Naive B cell (primary cell): ENCODE data around the gene GNB2. TPM values are rescaled to one million over a fixed set of nuclear protein-coding genes. Genes with fewer than 3 reads are reported as not detected.
A peak's percentile ranks its signal among the peaks of the same experiment; 100 is the strongest.

Experiments
- ATAC-seq, 2 donors: fragments of 150-1000 bp; cut with Tn5 transposase; 2 replicates each; pipeline ENCODE4 v1.10.0; 2021; ENCODE audit warnings: low read depth in 2 of 2, mild to moderate bottlenecking in 2 of 2, moderate library complexity in 2 of 2
- DNase-seq: peaks from one replicate; pipeline ENCODE4 v3.0.0; 2022
- H3K27ac Mint-ChIP-seq, 6 donors: one replicate each; pipeline ENCODE4 v1.8.0; 2020 to 2022; ENCODE audit warnings: mild to moderate bottlenecking in 6 of 6, mixed read lengths in 6 of 6, moderate library complexity in 5 of 6, inconsistent platforms in 2 of 6
- H3K27me3 Mint-ChIP-seq, 3 donors: one replicate each; pipeline ENCODE4 v1.8.0; 2021 to 2022; ENCODE audit warnings: mixed read lengths in 3 of 3, mild to moderate bottlenecking in 1 of 3
- H3K36me3 Mint-ChIP-seq, 2 donors: one replicate each; pipeline ENCODE4 v1.8.0; 2020 to 2022; ENCODE audit warnings: mixed read lengths in 2 of 2, inconsistent platforms in 1 of 2, mild to moderate bottlenecking in 1 of 2
- H3K4me1 Mint-ChIP-seq, 3 donors: one replicate each; pipeline ENCODE4 v1.8.0; 2020 to 2022; ENCODE audit warnings: mixed read lengths in 3 of 3, inconsistent platforms in 1 of 3, mild to moderate bottlenecking in 1 of 3, moderate library complexity in 1 of 3
- H3K4me3 Mint-ChIP-seq, 8 donors: one replicate each; pipeline ENCODE4 v1.8.0; 2020 to 2022; ENCODE audit warnings: mild to moderate bottlenecking in 8 of 8, mixed read lengths in 8 of 8, moderate library complexity in 8 of 8, inconsistent platforms in 2 of 8
- H3K9me3 Mint-ChIP-seq, 7 donors: one replicate each; pipeline ENCODE4 v1.8.0; 2020 to 2022; ENCODE audit warnings: mixed read lengths in 7 of 7, mild to moderate bottlenecking in 5 of 7, inconsistent platforms in 2 of 7, moderate library complexity in 1 of 7
- polyA plus RNA-seq, 6 donors: library from polyadenylated mRNA; unstranded; fragments of 300-500 nt; fragmentation: Illumina TruSeq; gene quantifications; one replicate each; pipeline ENCODE4 v1.2.3, GENCODE V29; 2021; ENCODE audit warnings: low read depth in 6 of 6

Gene GNB2
- 10 to 100 TPM; 46.2 to 65.4 (median 56.2) TPM for polyA plus RNA-seq

- Mint-ChIP-seq H3K9me3 (no peaks in the 10 kb centered on the region), H3K4me1 (peaks cover 11 to 31% (median 17%) of the 10 kb centered on the region in 3 donors), H3K36me3 (no peaks in the 10 kb centered on the region), H3K27ac (peak within 1 kb of the TSS; percentile 70 to 98 (median 96)), H3K4me3 (peak within 1 kb of the TSS; percentile 91 to 100 (median 96)), H3K27me3 (no peaks in the 10 kb centered on the region)
- ATAC-seq (peak; percentile 34 to 47), DNase-seq (peak; percentile 95)
Measured at GRCh38 chr7:100673302-100673941, at the start of gene GNB2. TSS of gene GNB2 (plus strand) at chr7:100673740. CDS start at chr7:100676266, 2,526 bp downstream.

GRCh38 chr7:100623951-100624824, 49.4 kb upstream of the GNB2 start:
- peak overlapping the region in 1 of 8 donors; percentile 15 for H3K4me3 Mint-ChIP-seq
- H3K9me3 Mint-ChIP-seq = no peaks in the 10 kb centered on the region
- peaks cover 0 to 19% (median 8%) of the 10 kb centered on the region in 3 donors for H3K4me1 Mint-ChIP-seq
- DNase-seq = no peak
- ATAC-seq = no peak
- peak overlapping the region in 1 of 6 donors; percentile 16 for H3K27ac Mint-ChIP-seq
- no peaks in the 10 kb centered on the region for H3K36me3 Mint-ChIP-seq
- H3K27me3 Mint-ChIP-seq = no peaks in the 10 kb centered on the region

GRCh38 chr7:100626055-100626454, 47.5 kb upstream of the GNB2 start:
- H3K4me3 Mint-ChIP-seq = peak overlapping the region in 7 of 8 donors; percentile 76 to 86 (median 77)
- peaks cover 0 to 25% (median 13%) of the 10 kb centered on the region in 3 donors for H3K4me1 Mint-ChIP-seq
- H3K27me3 Mint-ChIP-seq = no peaks in the 10 kb centered on the region
- H3K9me3 Mint-ChIP-seq = no peaks in the 10 kb centered on the region
- H3K27ac Mint-ChIP-seq = peak overlapping the region in 1 of 6 donors; percentile 16
- DNase-seq (no peak), ATAC-seq (no peak)
- H3K36me3 Mint-ChIP-seq = no peaks in the 10 kb centered on the region

GRCh38 chr7:100626530-100627237, 46.9 kb upstream of the GNB2 start:
- Mint-ChIP-seq H3K27ac (no peak overlapping the region), H3K9me3 (no peaks in the 10 kb centered on the region), H3K4me1 (peaks cover 0 to 25% (median 15%) of the 10 kb centered on the region in 3 donors), H3K4me3 (peak overlapping the region in 7 of 8 donors; percentile 76 to 86 (median 77)), H3K36me3 (no peaks in the 10 kb centered on the region), H3K27me3 (no peaks in the 10 kb centered on the region)
- peak; percentile 94 to 96 for ATAC-seq
- DNase-seq = peak; percentile 53

- peak overlapping the region in 1 of 6 donors; percentile 39 for H3K27ac Mint-ChIP-seq
- peak overlapping the region in 5 of 8 donors; percentile 28 to 86 (median 65) for H3K4me3 Mint-ChIP-seq
- no peaks in the 10 kb centered on the region for H3K27me3 Mint-ChIP-seq
- H3K9me3 Mint-ChIP-seq = no peaks in the 10 kb centered on the region
- no peaks in the 10 kb centered on the region for H3K36me3 Mint-ChIP-seq
- peaks cover 3 to 25% (median 17%) of the 10 kb centered on the region in 3 donors for H3K4me1 Mint-ChIP-seq
- DNase-seq (no peak), ATAC-seq (no peak)
Measured at GRCh38 chr7:100627238-100627549, 46.3 kb upstream of the GNB2 start.

- no peaks in the 10 kb centered on the region for H3K27me3 Mint-ChIP-seq
- peak overlapping the region in 1 of 8 donors; percentile 3 for H3K4me3 Mint-ChIP-seq
- H3K27ac Mint-ChIP-seq = no peak overlapping the region
- DNase-seq (no peak), ATAC-seq (no peak)
- peaks cover 20 to 33% (median 31%) of the 10 kb centered on the region in 3 donors for H3K4me1 Mint-ChIP-seq
- H3K36me3 Mint-ChIP-seq = no peaks in the 10 kb centered on the region
- H3K9me3 Mint-ChIP-seq = no peaks in the 10 kb centered on the region
Measured at GRCh38 chr7:100629117-100629716, 44.3 kb upstream of the GNB2 start.

GRCh38 chr7:100630066-100630465, 43.5 kb upstream of the GNB2 start:
- ATAC-seq = no peak
- Mint-ChIP-seq H3K4me3 (peak overlapping the region in 1 of 8 donors; percentile 15), H3K27ac (peak overlapping the region in 2 of 6 donors; percentile 10 to 21), H3K9me3 (no peaks in the 10 kb centered on the region), H3K27me3 (no peaks in the 10 kb centered on the region), H3K36me3 (no peaks in the 10 kb centered on the region), H3K4me1 (peaks cover 21 to 36% (median 33%) of the 10 kb centered on the region in 3 donors)
- DNase-seq = no peak

GRCh38 chr7:100632951-100633717, 40.4 kb upstream of the GNB2 start:
- H3K4me1 Mint-ChIP-seq = peaks cover 14 to 28% (median 21%) of the 10 kb centered on the region in 3 donors

GRCh38 chr7:100639995-100640516, 33.5 kb upstream of the GNB2 start:
- no peak overlapping the region for H3K27ac Mint-ChIP-seq
- no peaks in the 10 kb centered on the region for H3K9me3 Mint-ChIP-seq
- H3K36me3 Mint-ChIP-seq = no peaks in the 10 kb centered on the region
- ATAC-seq (no peak), DNase-seq (no peak)
- H3K4me1 Mint-ChIP-seq = peaks cover 5 to 13% (median 10%) of the 10 kb centered on the region in 3 donors
- peaks cover 0 to 20% (median 9%) of the 10 kb centered on the region in 3 donors for H3K27me3 Mint-ChIP-seq
- H3K4me3 Mint-ChIP-seq = no peak overlapping the region

More at GRCh38 chr7:100632951-100633717, 40.4 kb upstream of the GNB2 start:
- Mint-ChIP-seq H3K27me3 (no peaks in the 10 kb centered on the region), H3K36me3 (no peaks in the 10 kb centered on the region), H3K4me3 (peak overlapping the region; percentile 72 to 94 (median 88)), H3K27ac (peak overlapping the region in 4 of 6 donors; percentile 26 to 90 (median 86)), H3K9me3 (no peaks in the 10 kb centered on the region)
- ATAC-seq (peak; percentile 61 to 66), DNase-seq (peak; percentile 42)

GRCh38 chr7:100640517-100641440, 32.8 kb upstream of the GNB2 start:
- H3K27me3 Mint-ChIP-seq = peaks cover 0 to 27% (median 17%) of the 10 kb centered on the region in 3 donors
- no peak for DNase-seq
- H3K36me3 Mint-ChIP-seq = no peaks in the 10 kb centered on the region
- ATAC-seq = no peak
- no peak overlapping the region for H3K4me3 Mint-ChIP-seq
- H3K9me3 Mint-ChIP-seq = no peaks in the 10 kb centered on the region
- H3K27ac Mint-ChIP-seq = no peak overlapping the region
- H3K4me1 Mint-ChIP-seq = peaks cover 5 to 13% (median 10%) of the 10 kb centered on the region in 3 donors

GRCh38 chr7:100641463-100641859, 32.1 kb upstream of the GNB2 start, which contains the start of gene TFR2:
TSS of gene TFR2 (minus strand) at chr7:100641552. CDS start at chr7:100641509, 43 bp downstream.
- Mint-ChIP-seq H3K27ac (peak within 1 kb of the TSS in 1 of 6 donors; percentile 21), H3K36me3 (no peaks in the 10 kb centered on the region), H3K27me3 (peaks cover 0 to 34% (median 23%) of the 10 kb centered on the region in 3 donors), H3K4me3 (no peak within 1 kb of the TSS), H3K4me1 (peaks cover 5 to 13% (median 10%) of the 10 kb centered on the region in 3 donors), H3K9me3 (no peaks in the 10 kb centered on the region)
- DNase-seq (no peak), ATAC-seq (no peak)
